Activated T-cell treated with anti-CD3 and anti-CD28 coated beads, Interleukin-2, amount 50 U/mL, for 4 hours (primary cell): ENCODE measurements around the gene MORC1. TPM values are rescaled to one million over a fixed set of nuclear protein-coding genes. Genes with fewer than 3 reads are reported as not detected.
A peak's percentile ranks its signal among the peaks of the same experiment; 100 is the strongest.
"Not testable (repeated sequence)": the region's sequence is repeated elsewhere in the genome, so short reads cannot be mapped to it uniquely, and the experiment has no call there.

Source experiments
- ATAC-seq, 2 donors: fragments of 200-7000 bp; cut with Tn5 transposase; one replicate each; pipeline ENCODE4 v1.10.0; 2021
- DNase-seq: peaks from one replicate; pipeline ENCODE4 v3.0.0-alpha.2; 2020
- H3K27me3 Mint-ChIP-seq: one replicate; pipeline ENCODE4 v1.8.0; 2021; ENCODE audit warnings: low read depth, mixed read lengths
- H3K36me3 Mint-ChIP-seq: one replicate; pipeline ENCODE4 v1.8.0; 2022; ENCODE audit warnings: mixed read lengths; ENCODE audit not compliant: insufficient read depth
- H3K4me1 Mint-ChIP-seq: one replicate; pipeline ENCODE4 v1.8.0; 2021; ENCODE audit warnings: low read depth, mixed read lengths
- H3K4me3 Mint-ChIP-seq: one replicate; pipeline ENCODE4 v1.8.0; 2021; ENCODE audit warnings: mild to moderate bottlenecking, moderate library complexity, mixed read lengths
- H3K9me3 Mint-ChIP-seq: one replicate; pipeline ENCODE4 v1.8.0; 2021; ENCODE audit warnings: mixed read lengths
- total RNA-seq, 3 donors: library from RNA; stranded (reverse); gene quantifications; one replicate each; pipeline ENCODE4 v1.2.1, GENCODE V29; 2021

MORC1 gene
- total RNA-seq, 3 donors from 2014 or later, result not detected

DNA sequence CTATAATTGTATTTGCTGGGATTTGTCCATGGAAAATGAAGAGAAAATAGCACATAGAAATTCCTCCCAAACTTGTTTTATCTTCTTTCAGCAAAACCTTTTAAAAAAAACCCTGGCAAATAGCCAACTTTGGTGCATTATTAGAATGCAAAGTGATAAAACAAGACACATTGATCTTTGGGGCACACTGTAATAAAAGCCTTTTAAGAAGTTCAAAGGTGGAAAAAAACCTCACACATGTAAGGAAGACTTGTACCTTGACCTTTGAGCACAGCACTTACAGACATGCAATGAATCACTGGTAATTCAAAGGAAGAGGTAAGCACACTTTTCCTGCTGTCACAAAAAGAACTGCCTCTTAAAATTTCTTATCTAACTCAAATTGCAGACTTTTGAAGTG is 8.0 kb upstream of the MORC1 start:
- no peak for ATAC-seq
- DNase-seq, result no peak
- Mint-ChIP-seq H3K27me3 (no peaks in the 10 kb centered on the region), H3K4me1 (peaks cover 1% of the 10 kb centered on the region), H3K9me3 (peaks cover 3% of the 10 kb centered on the region), H3K4me3 (no peak overlapping the region), H3K36me3 (no peaks in the 10 kb centered on the region)

DNA sequence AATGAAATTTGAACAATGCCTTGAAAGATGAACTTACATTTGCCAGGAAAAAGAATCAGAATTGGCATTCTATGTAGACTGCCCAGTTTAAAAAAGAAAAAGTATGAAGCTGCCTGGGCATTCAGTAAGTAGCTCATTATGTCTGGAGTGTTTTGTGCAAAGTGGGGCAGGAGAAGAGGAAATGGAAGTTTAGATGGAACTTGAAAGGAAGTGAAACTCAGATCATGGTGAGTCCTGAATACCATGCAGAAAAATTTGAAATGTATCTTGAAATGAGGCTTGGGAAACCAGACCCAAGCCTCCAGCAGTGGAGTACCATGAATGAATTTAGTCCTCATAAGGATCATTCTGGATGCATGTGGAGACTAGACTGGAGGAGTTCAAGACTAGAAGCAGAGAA is 4.8 kb upstream of the MORC1 start:
- peaks cover 1% of the 10 kb centered on the region for H3K4me1 Mint-ChIP-seq
- DNase-seq (no peak), ATAC-seq (no peak)
- H3K27me3 Mint-ChIP-seq, result no peaks in the 10 kb centered on the region
- H3K4me3 Mint-ChIP-seq, result no peak overlapping the region
- no peaks in the 10 kb centered on the region for H3K9me3 Mint-ChIP-seq
- H3K36me3 Mint-ChIP-seq, result no peaks in the 10 kb centered on the region

DNA sequence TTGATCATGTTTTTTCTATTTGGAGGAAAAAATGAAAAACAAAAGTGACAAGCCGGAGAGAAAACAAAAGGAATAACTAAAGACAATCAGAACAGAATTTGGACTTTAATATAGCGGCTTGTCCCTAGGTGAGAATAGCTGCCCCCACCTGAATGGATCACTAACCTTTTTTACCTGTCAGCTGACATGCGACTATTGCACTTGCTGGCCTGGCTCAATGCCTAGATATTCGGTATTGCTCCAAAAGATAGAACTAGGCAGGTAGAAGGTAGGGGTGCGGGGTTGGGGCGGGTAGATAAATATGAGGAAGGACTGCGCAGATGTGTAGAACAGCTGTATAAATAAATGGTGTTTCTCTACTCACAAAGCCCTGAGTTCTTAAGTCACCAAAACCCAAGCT is 650 bp upstream of the MORC1 start:
- Mint-ChIP-seq H3K36me3 (no peaks in the 10 kb centered on the region), H3K4me1 (peaks cover 1% of the 10 kb centered on the region), H3K4me3 (no peak overlapping the region), H3K27me3 (no peaks in the 10 kb centered on the region), H3K9me3 (no peaks in the 10 kb centered on the region)
- DNase-seq (no peak), ATAC-seq (no peak)

DNA sequence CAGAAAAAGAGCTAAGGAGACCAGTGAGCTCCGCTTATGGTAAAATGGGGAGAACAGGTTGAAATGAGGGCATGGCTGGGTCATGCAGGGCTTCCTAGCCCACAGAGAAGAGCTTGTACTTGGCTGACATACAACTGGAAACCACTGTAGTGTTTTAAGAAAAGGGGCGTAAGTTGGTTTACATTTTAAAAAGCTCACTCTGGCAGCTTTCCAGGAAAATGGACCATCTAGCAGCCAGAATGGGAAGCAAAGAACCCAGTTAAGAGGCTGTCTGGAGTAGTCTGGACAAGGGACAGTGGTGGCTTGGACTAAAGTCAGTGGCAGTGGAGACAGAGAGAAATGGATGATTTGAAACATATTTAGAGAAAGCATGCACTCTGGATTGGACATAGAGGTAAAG is 1.9 kb downstream of the MORC1 start:
- Mint-ChIP-seq H3K36me3 (no peaks in the 10 kb centered on the region), H3K4me3 (no peak overlapping the region), H3K9me3 (no peaks in the 10 kb centered on the region), H3K27me3 (no peaks in the 10 kb centered on the region), H3K4me1 (no peaks in the 10 kb centered on the region)
- DNase-seq, result no peak
- ATAC-seq, result no peak

DNA sequence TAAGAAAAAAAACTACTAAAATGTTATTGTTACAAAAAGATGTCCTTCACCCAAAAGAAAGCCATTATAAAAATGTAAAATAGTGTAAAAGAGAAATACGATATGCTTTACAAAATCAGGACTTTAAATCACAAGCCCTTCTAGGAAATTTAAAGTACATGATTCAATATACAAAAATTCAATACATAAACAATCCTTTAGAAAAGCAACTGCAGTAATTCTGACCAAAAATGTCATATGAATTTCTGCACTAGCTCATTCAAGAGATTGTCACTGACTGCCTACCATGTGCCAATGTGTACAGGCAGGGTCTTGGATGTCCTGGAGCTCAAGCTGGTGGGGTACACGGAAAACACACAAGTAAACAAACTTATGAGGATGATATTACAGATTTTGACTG is 2.5 kb downstream of the MORC1 start:
- ATAC-seq (no peak), DNase-seq (no peak)
- Mint-ChIP-seq H3K27me3 (no peaks in the 10 kb centered on the region), H3K4me3 (no peak overlapping the region), H3K4me1 (no peaks in the 10 kb centered on the region), H3K36me3 (no peaks in the 10 kb centered on the region), H3K9me3 (no peaks in the 10 kb centered on the region)

DNA sequence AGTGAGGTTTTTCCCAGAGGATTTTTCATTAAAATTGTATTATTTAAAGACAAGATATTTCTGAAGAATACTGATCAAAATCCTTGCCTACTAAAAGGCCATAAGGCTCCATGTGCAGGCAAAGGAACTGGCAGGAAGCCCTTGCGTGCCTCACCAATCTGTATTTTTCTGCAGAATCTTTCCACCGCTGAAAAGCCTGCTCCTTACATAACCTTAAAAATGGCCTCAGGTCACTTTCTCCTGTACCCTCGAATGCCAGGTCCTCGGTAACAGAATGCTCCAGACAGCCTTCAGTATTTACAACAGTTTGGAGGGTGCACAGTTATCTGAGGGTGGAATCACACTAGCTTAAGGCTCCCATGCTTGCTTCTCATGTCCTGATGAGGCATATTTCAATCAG is 3.2 kb downstream of the MORC1 start:
- ATAC-seq (no peak), DNase-seq (no peak)
- H3K4me1 Mint-ChIP-seq, result no peaks in the 10 kb centered on the region
- H3K9me3 Mint-ChIP-seq, result no peaks in the 10 kb centered on the region
- peaks cover 3% of the 10 kb centered on the region for H3K27me3 Mint-ChIP-seq
- H3K4me3 Mint-ChIP-seq, result no peak overlapping the region
- H3K36me3 Mint-ChIP-seq, result no peaks in the 10 kb centered on the region

DNA sequence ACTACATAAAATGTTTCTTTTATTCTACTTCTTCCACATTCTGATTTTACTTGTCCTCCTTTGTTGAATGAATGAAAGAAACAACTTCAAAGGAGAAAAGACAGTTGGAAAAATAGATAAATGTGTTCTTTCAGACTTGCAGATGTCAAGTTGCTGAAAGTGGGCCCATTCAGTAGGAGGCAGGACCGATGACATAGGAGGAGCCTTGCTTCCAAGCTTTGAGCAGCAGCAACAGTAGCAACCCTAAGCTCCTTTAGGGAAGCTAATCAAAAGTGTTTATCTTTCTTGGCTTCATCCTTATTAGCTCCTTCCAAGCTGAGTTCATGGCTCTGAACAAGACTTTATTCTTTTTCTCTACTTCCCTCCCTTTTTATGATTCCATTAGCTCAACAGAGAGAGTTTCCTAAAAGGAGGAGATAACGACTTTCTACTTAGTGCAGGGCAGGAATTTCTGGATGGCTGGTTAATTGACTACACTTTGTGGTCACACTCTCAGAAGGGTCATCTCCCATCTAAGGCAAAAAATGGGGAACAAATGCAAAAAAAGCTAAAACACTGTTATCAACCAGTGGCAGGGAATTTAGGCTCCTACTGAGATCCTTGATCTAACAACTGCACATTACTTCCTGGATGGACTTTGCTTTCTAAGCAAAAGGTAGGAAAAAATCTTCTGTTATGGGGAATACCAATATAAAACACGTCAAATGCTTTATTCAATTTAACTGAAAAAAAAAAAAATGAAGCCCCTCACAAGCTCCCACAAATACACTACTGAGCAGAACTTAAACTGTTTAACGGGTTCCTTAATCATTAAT is 4.8 kb downstream of the MORC1 start:
- Mint-ChIP-seq H3K4me3 (no peak overlapping the region), H3K9me3 (no peaks in the 10 kb centered on the region), H3K27me3 (peaks cover 5% of the 10 kb centered on the region), H3K4me1 (no peaks in the 10 kb centered on the region), H3K36me3 (no peaks in the 10 kb centered on the region)
- DNase-seq (no peak), ATAC-seq (no peak)

DNA sequence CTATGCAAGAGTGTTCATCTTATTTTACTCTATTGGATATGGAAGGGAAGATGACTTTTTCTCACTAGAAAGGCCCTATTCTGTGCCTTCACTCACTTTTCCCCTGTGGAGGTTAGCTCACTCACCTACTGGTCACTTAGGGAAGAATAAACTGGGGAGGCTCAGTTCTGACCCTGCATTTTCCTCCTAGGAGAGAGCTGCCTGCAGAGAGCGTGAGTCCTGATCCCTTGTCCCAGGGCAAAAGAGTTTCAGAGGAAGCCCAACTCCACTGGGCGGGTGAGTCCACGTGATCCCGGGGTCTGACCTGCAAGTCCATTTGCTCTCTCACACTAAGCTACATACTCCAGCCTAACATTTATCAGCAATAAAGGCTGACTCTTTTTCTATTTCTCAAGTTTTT is 8.4 kb downstream of the MORC1 start:
- DNase-seq (no peak), ATAC-seq (no peak)
- H3K36me3 Mint-ChIP-seq, result no peaks in the 10 kb centered on the region
- H3K9me3 Mint-ChIP-seq, result no peaks in the 10 kb centered on the region
- H3K4me3 Mint-ChIP-seq, result no peak overlapping the region
- H3K4me1 Mint-ChIP-seq, result no peaks in the 10 kb centered on the region
- H3K27me3 Mint-ChIP-seq, result peaks cover 14% of the 10 kb centered on the region

DNA sequence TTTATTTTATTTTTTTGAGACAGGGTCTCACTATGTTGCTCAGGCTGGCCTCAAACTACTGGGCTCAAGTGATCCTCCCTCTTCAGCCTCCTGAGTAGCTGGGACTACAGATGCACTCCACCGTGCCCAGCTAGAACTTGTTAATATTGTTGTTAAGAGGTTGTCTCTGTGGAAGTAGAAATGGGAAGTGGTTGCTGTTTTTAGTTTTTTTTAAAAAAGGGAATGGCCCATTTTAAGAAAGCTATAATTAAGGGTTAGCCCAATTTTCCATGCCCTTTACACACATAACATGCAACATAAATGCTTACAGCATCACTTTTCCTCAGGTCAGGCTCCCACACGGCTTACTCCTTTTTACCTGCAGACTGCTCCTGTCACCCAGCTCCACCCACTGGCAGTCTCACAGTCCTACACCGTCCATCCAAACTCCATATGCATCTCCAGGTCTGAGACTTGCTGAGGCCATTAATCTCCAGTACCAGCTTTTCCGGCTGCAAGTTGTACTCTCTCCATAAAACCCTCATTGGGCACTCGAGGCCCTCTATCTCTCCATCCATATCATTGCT is 19.8 kb downstream of the MORC1 start:
- Mint-ChIP-seq H3K36me3 (no peaks in the 10 kb centered on the region), H3K9me3 (no peaks in the 10 kb centered on the region), H3K27me3 (peaks cover 2% of the 10 kb centered on the region), H3K4me1 (no peaks in the 10 kb centered on the region), H3K4me3 (no peak overlapping the region)
- ATAC-seq (no peak), DNase-seq (no peak)

DNA sequence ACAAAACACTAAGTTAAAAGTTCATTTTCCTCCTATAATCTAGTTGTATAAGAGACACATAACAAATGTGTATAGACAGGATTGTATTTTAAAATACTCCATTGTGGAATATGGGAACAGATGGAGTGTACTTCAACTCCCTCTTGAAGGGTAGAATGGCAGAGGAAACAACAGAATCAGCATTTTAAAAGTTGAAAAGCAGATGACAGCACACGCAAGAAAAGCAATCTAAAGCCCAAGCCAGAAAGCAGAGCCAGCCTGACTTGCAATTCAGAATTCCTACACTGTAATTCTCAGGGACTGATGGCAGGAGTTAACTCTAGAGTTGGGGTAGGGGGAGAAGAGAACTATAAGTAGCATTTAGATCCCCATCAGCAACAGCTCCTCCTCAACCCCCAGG is 22.8 kb downstream of the MORC1 start:
- H3K27me3 Mint-ChIP-seq, result no peaks in the 10 kb centered on the region
- no peak overlapping the region for H3K4me3 Mint-ChIP-seq
- H3K36me3 Mint-ChIP-seq, result no peaks in the 10 kb centered on the region
- ATAC-seq (no peak), DNase-seq (no peak)
- H3K9me3 Mint-ChIP-seq, result no peaks in the 10 kb centered on the region
- no peaks in the 10 kb centered on the region for H3K4me1 Mint-ChIP-seq

DNA sequence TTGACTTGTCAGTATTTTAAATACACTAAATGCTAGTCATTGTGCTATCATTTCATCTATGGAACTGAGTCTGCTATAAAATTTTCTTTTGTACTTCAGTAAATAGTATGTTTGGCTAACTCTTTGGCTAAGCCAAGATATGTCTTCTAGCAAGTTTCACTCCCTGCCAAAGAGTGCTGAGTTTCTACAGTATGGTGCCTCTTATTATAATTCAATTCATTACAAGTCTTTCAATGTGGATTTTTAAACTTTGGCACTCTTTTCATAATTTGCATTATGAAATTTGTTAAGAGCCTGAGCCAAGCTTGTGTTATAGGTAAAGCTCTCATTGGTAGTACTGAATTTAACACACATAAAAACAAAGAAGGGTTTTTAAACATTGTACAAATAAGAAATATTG is 24.4 kb downstream of the MORC1 start:
- H3K27me3 Mint-ChIP-seq, result peaks cover 2% of the 10 kb centered on the region
- no peak for ATAC-seq
- H3K4me1 Mint-ChIP-seq, result no peaks in the 10 kb centered on the region
- no peak overlapping the region for H3K4me3 Mint-ChIP-seq
- no peak for DNase-seq
- H3K36me3 Mint-ChIP-seq, result no peaks in the 10 kb centered on the region
- no peaks in the 10 kb centered on the region for H3K9me3 Mint-ChIP-seq

DNA sequence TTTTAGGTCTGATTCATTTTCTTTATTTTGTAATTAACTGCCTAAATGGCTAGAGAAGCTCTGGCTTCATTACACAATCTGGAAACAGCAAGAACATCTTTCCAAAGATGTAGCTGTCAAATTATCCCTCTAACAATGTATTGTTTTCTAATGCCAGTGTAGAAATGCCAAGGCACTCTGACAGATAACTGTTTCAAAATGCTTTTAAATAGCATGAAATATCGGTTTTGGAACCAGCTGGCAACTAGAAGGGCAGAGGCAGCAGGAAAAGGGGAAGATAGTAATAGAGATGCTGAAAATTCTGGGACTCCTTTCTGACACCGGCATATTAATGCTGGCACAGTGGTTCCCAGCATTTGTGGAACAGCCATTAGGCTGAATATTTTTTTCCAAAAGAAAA is 26.1 kb downstream of the MORC1 start:
- H3K4me3 Mint-ChIP-seq, result no peak overlapping the region
- DNase-seq (no peak), ATAC-seq (no peak)
- H3K27me3 Mint-ChIP-seq, result peaks cover 6% of the 10 kb centered on the region
- no peaks in the 10 kb centered on the region for H3K9me3 Mint-ChIP-seq
- H3K4me1 Mint-ChIP-seq, result no peaks in the 10 kb centered on the region
- no peaks in the 10 kb centered on the region for H3K36me3 Mint-ChIP-seq

DNA sequence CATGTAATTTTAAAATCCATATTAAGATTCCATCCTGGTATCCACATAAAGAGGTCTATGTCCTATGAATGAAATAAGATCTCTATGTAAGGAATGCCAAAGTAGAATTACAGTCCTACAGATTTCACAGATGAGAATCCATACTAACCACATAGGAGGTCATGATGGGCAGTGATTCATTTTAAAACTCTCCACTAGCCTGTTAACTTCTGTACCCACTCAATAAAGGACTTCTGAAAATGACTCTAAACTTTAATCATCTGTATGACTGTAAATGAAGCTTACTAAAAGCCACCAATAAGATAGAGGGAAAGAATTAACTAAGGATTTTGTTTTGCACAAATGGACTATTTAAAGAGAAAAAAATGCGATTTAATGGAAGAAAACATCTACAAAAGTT is 28.7 kb downstream of the MORC1 start:
- Mint-ChIP-seq H3K27me3 (peaks cover 11% of the 10 kb centered on the region), H3K4me3 (no peak overlapping the region), H3K36me3 (no peaks in the 10 kb centered on the region), H3K4me1 (no peaks in the 10 kb centered on the region), H3K9me3 (no peaks in the 10 kb centered on the region)
- ATAC-seq (no peak), DNase-seq (no peak)

DNA sequence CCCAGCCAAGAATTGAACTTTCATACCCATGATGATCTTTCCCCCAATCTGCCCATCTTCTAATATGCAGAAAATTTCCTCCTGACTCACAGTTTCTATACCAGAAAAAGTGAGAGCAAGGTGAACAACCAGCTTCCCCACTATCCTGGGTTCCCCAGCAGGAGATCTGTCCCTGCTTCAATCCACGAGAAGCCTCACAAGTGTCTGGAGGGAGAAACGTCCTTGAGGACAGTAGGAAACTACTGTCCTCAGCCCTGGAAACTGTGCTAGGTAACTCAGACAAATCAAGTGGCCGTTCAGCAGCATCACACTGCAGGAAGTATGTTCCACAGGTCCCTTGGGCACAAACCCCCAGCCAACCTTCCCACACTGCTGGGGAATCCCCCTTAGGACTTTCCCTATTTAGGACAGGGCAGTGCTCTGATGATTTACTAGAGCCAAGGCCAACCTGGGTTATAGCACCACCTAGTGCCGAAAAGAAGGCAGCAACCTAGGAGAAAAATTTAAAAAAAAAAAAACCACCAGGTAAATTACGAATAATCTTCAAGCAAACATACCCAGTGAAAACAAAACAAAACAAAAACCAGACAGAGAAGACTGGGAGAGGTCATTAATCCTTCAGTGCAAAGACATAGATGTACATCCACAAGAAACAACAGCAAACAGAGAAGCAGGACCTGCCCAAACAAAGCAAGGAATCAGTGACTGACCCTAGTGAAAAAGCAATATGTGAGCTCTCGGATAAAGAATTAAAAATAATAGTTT is 36.0 kb downstream of the MORC1 start:
- no peak for DNase-seq
- peak; percentile 32 to 43 for ATAC-seq
- peaks cover 6% of the 10 kb centered on the region for H3K9me3 Mint-ChIP-seq
- H3K4me1 Mint-ChIP-seq, result no peaks in the 10 kb centered on the region
- peaks cover 19% of the 10 kb centered on the region for H3K27me3 Mint-ChIP-seq
- H3K4me3 Mint-ChIP-seq, result no peak overlapping the region
- H3K36me3 Mint-ChIP-seq, result no peaks in the 10 kb centered on the region

DNA sequence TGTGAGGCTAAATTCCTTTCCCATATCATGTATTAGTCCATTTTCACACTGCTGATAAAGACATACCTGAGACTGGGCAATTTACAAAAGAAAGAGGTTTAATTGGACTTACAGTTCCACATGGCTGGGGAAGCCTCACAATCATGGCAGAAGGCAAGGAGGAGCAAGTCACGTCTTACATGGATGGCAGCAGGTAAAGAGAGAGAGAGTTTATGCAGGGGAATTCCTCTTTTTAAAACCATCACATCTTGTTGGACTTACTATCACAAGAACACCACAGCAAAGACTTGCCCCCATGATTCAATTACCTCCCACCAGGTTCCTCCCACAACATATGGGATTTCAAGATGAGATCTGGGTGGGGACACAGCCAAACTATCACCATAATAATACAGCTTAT is 37.8 kb downstream of the MORC1 start:
- peaks cover 24% of the 10 kb centered on the region for H3K27me3 Mint-ChIP-seq
- H3K9me3 Mint-ChIP-seq, H3K4me1 Mint-ChIP-seq, H3K36me3 Mint-ChIP-seq, DNase-seq, H3K4me3 Mint-ChIP-seq, ATAC-seq: not testable (repeated sequence)
